Neural cell (in vitro differentiated cells): ENCODE results near the gene TKFC. TPM values are rescaled to one million over a fixed set of nuclear protein-coding genes. Genes with fewer than 3 reads are reported as not detected.
A peak's percentile ranks its signal among the peaks of the same experiment; 100 is the strongest.

Experiments
- H2AFZ ChIP-seq: fragments of 200-600, 300-800 bp; sonication (generic), shearing (Covaris generic); 2 replicates; pipeline ENCODE4 v1.6.0; 2014; ENCODE audit warnings: low read depth, mild to moderate bottlenecking, antibody characterized with exemption, low read length, moderate library complexity
- H3F3A ChIP-seq: fragments of 200-600 bp; shearing (Covaris generic); 2 replicates; pipeline ENCODE4 v1.6.1; 2016; ENCODE audit warnings: mild to moderate bottlenecking, moderate library complexity, mixed read lengths, antibody characterized with exemption, low read length; ENCODE audit not compliant: insufficient read depth, poor library complexity, severe bottlenecking
- H3K27ac ChIP-seq: fragments of 200-600, 300-800 bp; sonication (generic), shearing (Covaris generic); 2 replicates; pipeline ENCODE4 v1.5.1; 2014; ENCODE audit warnings: mild to moderate bottlenecking, low read length, moderate library complexity
- H3K27me3 ChIP-seq: fragments of 300-800, 200-600 bp; sonication (generic), shearing (Covaris generic); 2 replicates; pipeline ENCODE4 v1.6.0; 2014; ENCODE audit warnings: mild to moderate bottlenecking, low read depth, low read length, moderate library complexity; ENCODE audit not compliant: insufficient read depth
- H3K36me3 ChIP-seq: fragments of 300-800, 200-600 bp; sonication (generic), shearing (Covaris generic); 2 replicates; pipeline ENCODE4 v1.5.1; 2014; ENCODE audit warnings: mild to moderate bottlenecking, antibody characterized with exemption, low read length, moderate library complexity; ENCODE audit not compliant: insufficient read depth
- H3K4me2 ChIP-seq: fragments of 300-800, 200-600 bp; sonication (generic), shearing (Covaris generic); 2 replicates; pipeline ENCODE4 v1.6.0; 2014; ENCODE audit warnings: mild to moderate bottlenecking, low read length
- H3K4me3 ChIP-seq: fragments of 300-800, 200-600 bp; sonication (generic), shearing (Covaris generic); 2 replicates; pipeline ENCODE4 v1.5.1; 2014; ENCODE audit warnings: mild to moderate bottlenecking, low read length, moderate library complexity
- H3K79me2 ChIP-seq: fragments of 200-600 bp; shearing (Covaris generic); replicated peaks from 2 replicates; pipeline ENCODE4 v1.6.0; 2014; ENCODE audit warnings: mild to moderate bottlenecking, low read length, moderate library complexity; ENCODE audit not compliant: insufficient read depth
- H3K9ac ChIP-seq: fragments of 300-800, 200-600 bp; sonication (generic), shearing (Covaris generic); 2 replicates; pipeline ENCODE4 v1.6.1; 2016; ENCODE audit warnings: mild to moderate bottlenecking, low read length, mixed read lengths
- H3K9me2 ChIP-seq: fragments of 200-600 bp; shearing (Covaris generic); 2 replicates; pipeline ENCODE4 v1.6.1; 2016; ENCODE audit warnings: mild to moderate bottlenecking, low read length, mixed read lengths; ENCODE audit not compliant: insufficient read depth
- H3K9me3 ChIP-seq: fragments of 200-600, 300-800 bp; sonication (generic), shearing (Covaris generic); 2 replicates; pipeline ENCODE4 v1.6.1; 2016; ENCODE audit warnings: mild to moderate bottlenecking, mixed run types, low read length, moderate library complexity, mixed read lengths
- H4K20me1 ChIP-seq: fragments of 200-600 bp; shearing (Covaris generic); 2 replicates; pipeline ENCODE4 v1.6.1; 2016; ENCODE audit warnings: mild to moderate bottlenecking, mixed run types; ENCODE audit not compliant: insufficient read depth
- EP300 ChIP-seq: fragments of 450-650 bp; conservative IDR thresholded peaks from 2 replicates; pipeline ENCODE4 v1.6.1; 2014; ENCODE audit warnings: antibody characterized with exemption, mild to moderate bottlenecking, moderate library complexity; ENCODE audit not compliant: poor library complexity, severe bottlenecking
- EZH2 ChIP-seq: fragments of 200-600, 300-800 bp; shearing (Covaris generic), sonication (generic); IDR thresholded peaks from 2 replicates; pipeline ENCODE4 v1.6.1; 2014; ENCODE audit warnings: antibody characterized with exemption, low read length, borderline replicate concordance, mild to moderate bottlenecking; ENCODE audit not compliant: insufficient read depth, poor library complexity, severe bottlenecking
- MXI1 ChIP-seq: fragments of 450-650 bp; conservative IDR thresholded peaks from 2 replicates; pipeline ENCODE4 v1.6.1; 2014; ENCODE audit warnings: antibody characterized with exemption, mild to moderate bottlenecking; ENCODE audit not compliant: poor library complexity, severe bottlenecking
- POLR2AphosphoS5 ChIP-seq: IDR thresholded peaks from 2 replicates; pipeline ENCODE4 v1.6.1; 2012
- RAD21 ChIP-seq: fragments of 450-650 bp; conservative IDR thresholded peaks from 2 replicates; pipeline ENCODE4 v1.6.1; 2014; ENCODE audit warnings: antibody characterized with exemption, mild to moderate bottlenecking, moderate library complexity
- SMC3 ChIP-seq: fragments of 450-650 bp; conservative IDR thresholded peaks from 2 replicates; pipeline ENCODE4 v1.6.1; 2014; ENCODE audit warnings: antibody characterized with exemption, mild to moderate bottlenecking, moderate library complexity; ENCODE audit not compliant: poor library complexity
- TAF1 ChIP-seq: IDR thresholded peaks from 2 replicates; pipeline ENCODE4 v1.6.1; 2012; ENCODE audit warnings: low read depth
- polyA plus RNA-seq: library from polyadenylated mRNA; depleted of rRNA; stranded (reverse); fragments of >200 nt; gene quantifications from 2 replicates; pipeline ENCODE4 v1.2.3, GENCODE V29; 2014
- TF ChIP-seq, protein P1 (sequence below): fragments of 450-650 bp; IDR thresholded peaks from 2 replicates; pipeline ENCODE4 v1.5.1; 2014; ENCODE audit warnings: antibody characterized with exemption, mild to moderate bottlenecking, moderate library complexity; ENCODE audit not compliant: poor library complexity, severe bottlenecking
- TF ChIP-seq, protein P2 (sequence below): IDR thresholded peaks from 2 replicates; pipeline ENCODE4 v1.6.1; 2012; ENCODE audit warnings: borderline replicate concordance

Gene TKFC
- polyA plus RNA-seq, 1 donor from 2014 or later: 46.0 TPM

DNA sequence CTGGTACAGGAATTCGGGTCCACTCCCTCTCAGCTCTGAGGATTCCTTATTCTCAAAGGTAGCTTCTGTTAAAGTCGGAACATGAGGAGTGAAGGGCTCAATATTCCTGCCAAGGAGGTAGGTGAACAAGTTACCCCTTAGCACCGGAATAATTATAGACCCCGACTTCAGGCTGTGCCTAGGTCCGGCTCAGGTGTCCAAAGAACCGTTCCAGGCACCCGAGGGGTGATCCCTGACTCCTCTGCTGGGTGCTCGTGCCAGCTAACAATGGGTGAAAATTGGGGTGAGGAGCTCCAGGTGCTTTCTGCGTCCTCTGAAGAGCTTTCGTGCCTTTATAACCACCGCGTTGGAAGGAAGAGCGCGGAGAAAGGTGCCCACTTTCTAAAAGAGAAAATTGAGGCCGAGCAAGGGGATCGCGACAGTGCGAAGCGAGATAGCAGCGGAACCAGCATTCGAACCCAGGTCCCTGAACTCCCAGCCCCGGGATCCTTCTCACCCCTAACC is 28.3 kb downstream of the TKFC start:
- Histone ChIP-seq H3K4me2 (peak overlapping the region; percentile 90), H3K9me3 (no peaks in the 10 kb centered on the region), H3K9me2 (no peaks in the 10 kb centered on the region), H3K27ac (peak overlapping the region; percentile 100), H3K9ac (peak overlapping the region; percentile 100), H4K20me1 (no peaks in the 10 kb centered on the region), H3K4me3 (peak overlapping the region; percentile 97), H3K79me2 (peaks cover 24% of the 10 kb centered on the region), H2AFZ (peak overlapping the region; percentile 96), H3F3A (no peaks in the 10 kb centered on the region), H3K36me3 (no peaks in the 10 kb centered on the region), H3K27me3 (no peaks in the 10 kb centered on the region)
- TF ChIP-seq, protein P1, sequence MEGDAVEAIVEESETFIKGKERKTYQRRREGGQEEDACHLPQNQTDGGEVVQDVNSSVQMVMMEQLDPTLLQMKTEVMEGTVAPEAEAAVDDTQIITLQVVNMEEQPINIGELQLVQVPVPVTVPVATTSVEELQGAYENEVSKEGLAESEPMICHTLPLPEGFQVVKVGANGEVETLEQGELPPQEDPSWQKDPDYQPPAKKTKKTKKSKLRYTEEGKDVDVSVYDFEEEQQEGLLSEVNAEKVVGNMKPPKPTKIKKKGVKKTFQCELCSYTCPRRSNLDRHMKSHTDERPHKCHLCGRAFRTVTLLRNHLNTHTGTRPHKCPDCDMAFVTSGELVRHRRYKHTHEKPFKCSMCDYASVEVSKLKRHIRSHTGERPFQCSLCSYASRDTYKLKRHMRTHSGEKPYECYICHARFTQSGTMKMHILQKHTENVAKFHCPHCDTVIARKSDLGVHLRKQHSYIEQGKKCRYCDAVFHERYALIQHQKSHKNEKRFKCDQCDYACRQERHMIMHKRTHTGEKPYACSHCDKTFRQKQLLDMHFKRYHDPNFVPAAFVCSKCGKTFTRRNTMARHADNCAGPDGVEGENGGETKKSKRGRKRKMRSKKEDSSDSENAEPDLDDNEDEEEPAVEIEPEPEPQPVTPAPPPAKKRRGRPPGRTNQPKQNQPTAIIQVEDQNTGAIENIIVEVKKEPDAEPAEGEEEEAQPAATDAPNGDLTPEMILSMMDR: no peak
- TF ChIP-seq EP300: no peak
- TF ChIP-seq, protein P2, sequence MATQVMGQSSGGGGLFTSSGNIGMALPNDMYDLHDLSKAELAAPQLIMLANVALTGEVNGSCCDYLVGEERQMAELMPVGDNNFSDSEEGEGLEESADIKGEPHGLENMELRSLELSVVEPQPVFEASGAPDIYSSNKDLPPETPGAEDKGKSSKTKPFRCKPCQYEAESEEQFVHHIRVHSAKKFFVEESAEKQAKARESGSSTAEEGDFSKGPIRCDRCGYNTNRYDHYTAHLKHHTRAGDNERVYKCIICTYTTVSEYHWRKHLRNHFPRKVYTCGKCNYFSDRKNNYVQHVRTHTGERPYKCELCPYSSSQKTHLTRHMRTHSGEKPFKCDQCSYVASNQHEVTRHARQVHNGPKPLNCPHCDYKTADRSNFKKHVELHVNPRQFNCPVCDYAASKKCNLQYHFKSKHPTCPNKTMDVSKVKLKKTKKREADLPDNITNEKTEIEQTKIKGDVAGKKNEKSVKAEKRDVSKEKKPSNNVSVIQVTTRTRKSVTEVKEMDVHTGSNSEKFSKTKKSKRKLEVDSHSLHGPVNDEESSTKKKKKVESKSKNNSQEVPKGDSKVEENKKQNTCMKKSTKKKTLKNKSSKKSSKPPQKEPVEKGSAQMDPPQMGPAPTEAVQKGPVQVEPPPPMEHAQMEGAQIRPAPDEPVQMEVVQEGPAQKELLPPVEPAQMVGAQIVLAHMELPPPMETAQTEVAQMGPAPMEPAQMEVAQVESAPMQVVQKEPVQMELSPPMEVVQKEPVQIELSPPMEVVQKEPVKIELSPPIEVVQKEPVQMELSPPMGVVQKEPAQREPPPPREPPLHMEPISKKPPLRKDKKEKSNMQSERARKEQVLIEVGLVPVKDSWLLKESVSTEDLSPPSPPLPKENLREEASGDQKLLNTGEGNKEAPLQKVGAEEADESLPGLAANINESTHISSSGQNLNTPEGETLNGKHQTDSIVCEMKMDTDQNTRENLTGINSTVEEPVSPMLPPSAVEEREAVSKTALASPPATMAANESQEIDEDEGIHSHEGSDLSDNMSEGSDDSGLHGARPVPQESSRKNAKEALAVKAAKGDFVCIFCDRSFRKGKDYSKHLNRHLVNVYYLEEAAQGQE: no peak
- no peak for TF ChIP-seq RAD21
- TF ChIP-seq POLR2AphosphoS5: no peak
- TF ChIP-seq MXI1: no peak
- TF ChIP-seq TAF1: no peak
- TF ChIP-seq SMC3: no peak
- no peak for TF ChIP-seq EZH2

DNA sequence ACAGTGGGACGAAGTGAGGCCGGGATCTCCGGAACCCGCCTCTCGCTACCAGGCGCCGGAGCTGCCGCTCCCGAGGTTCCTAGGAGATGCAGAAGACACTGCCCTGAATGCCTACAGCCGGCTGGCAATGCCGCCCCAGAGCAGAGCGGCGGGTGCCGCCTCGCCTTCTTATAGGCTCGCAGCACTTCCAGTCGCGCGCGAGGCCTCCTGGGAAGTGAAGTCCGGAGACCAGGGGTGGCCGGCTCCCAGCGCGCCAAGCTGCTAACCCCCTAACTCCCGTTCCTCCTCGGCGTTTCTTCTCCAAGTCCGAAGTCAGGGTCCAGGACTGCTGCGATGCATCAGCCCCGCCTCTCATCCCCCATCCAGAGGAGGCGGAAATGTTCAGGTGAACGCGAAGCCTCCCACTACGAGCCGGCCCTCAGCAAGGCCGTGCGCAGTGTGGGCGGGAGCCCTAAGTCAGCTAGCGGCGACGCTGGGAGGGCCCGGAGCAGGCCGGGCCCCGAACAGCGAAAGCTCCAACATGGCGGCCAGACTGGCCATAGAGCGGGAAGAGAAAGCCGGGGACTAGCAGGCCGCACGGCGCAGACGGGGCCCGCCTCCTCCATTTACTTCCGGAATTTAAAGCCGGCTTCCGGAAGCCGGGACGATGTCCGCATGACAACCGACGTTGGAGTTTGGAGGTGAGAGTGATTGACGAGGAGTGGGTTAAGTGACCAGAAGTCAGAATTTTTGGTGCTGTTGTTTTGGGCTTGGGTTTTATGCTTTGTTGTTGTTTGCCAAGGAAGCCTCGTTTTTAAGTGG is 28.9 kb downstream of the TKFC start, which contains the start of the genes CYB561A3 and TMEM138:
Gene CYB561A3 (minus strand): TSS at position 142 of the 801 bp plus-strand sequence. CDS start 5,169 bp downstream, outside the sequence.
Gene TMEM138 (plus strand): TSS at position 634 of the 801 bp plus-strand sequence. CDS start 2,017 bp downstream, outside the sequence.
- peak within 1 kb of the TSS; percentile 100 for H3K27ac ChIP-seq
- peak within 1 kb of the TSS; percentile 96 for H2AFZ ChIP-seq
- H3K9me3 ChIP-seq: no peaks in the 10 kb centered on the region
- H3K4me2 ChIP-seq: peak within 1 kb of the TSS; percentile 90
- H3K9me2 ChIP-seq: no peaks in the 10 kb centered on the region
- no peaks in the 10 kb centered on the region for H4K20me1 ChIP-seq
- H3K79me2 ChIP-seq: peaks cover 24% of the 10 kb centered on the region
- peak within 1 kb of the TSS; percentile 97 for H3K4me3 ChIP-seq
- TF ChIP-seq EP300 (peak; percentile 60), POLR2AphosphoS5 (peak; percentile 83), TAF1 (peak; percentile 74), SMC3 (no peak), MXI1 (peak; percentile 86), EZH2 (no peak), RAD21 (peak; percentile 20)
- TF ChIP-seq, protein P2: peak; percentile 76
- TF ChIP-seq, protein P1: no peak
- peak within 1 kb of the TSS; percentile 100 for H3K9ac ChIP-seq
- no peaks in the 10 kb centered on the region for H3F3A ChIP-seq
- no peaks in the 10 kb centered on the region for H3K27me3 ChIP-seq
- H3K36me3 ChIP-seq: no peaks in the 10 kb centered on the region
